ENCODE results near the gene HERC3.

The HERC3 gene

DNA sequence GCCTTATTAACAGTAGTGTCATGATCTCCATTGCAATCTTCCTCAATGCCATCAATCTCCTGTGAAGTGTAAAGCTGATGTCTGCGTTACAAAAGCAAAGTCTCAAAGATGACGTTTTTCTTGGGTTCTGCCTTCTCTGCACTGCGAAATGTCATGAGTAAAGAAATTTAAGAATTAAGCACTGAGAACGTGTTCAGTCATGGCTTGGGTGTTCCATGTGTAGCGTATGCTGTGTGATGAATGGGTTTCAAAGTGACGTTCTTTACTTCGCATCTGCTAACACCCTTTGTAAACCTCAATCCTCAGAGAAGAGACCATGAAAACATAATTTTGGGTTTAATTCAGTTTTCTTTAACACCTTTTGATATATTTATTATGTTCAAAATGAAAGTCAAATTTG, 104.3 kb downstream of the HERC3 start:
- no peak for DNase-seq (ENCODE audit: low read depth)
- H3K4me3 ChIP-seq (ENCODE audit: low read depth, low read length) = no peak overlapping the region

DNA sequence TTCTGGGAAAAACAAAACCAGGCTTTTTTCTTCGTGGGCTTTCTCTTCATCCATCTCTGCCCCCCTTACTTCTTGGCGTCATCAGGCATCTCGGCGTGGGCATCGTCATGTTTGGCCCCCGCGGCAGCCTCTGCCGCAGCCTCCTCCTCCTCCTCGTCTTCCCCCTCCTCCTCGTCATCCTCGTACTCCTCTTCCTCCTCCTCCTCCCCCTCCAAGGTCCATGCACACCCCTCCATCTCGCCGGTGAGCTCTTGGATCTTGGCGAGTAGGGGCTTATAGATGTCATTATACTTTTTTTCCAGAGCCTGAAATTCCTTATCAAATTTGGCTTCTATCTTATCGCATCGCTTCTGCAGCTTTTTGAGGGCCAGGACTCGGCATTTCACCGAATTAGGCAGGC, 104.9 kb downstream of the HERC3 start:
- H3K4me3 ChIP-seq (ENCODE audit: low read depth, low read length) = peak overlapping the region; percentile 49
- TF ChIP-seq, protein P1, sequence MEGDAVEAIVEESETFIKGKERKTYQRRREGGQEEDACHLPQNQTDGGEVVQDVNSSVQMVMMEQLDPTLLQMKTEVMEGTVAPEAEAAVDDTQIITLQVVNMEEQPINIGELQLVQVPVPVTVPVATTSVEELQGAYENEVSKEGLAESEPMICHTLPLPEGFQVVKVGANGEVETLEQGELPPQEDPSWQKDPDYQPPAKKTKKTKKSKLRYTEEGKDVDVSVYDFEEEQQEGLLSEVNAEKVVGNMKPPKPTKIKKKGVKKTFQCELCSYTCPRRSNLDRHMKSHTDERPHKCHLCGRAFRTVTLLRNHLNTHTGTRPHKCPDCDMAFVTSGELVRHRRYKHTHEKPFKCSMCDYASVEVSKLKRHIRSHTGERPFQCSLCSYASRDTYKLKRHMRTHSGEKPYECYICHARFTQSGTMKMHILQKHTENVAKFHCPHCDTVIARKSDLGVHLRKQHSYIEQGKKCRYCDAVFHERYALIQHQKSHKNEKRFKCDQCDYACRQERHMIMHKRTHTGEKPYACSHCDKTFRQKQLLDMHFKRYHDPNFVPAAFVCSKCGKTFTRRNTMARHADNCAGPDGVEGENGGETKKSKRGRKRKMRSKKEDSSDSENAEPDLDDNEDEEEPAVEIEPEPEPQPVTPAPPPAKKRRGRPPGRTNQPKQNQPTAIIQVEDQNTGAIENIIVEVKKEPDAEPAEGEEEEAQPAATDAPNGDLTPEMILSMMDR (IDR thresholded peaks at IDR 0.05; ENCODE audit: control insufficient read depth, extremely low read depth, insufficient read depth) = no peak
- DNase-seq (ENCODE audit: low read depth) = no peak

More for the DNA sequence above, 104.3 kb downstream of the HERC3 start:
- TF ChIP-seq, protein P1 (IDR thresholded peaks at IDR 0.05; ENCODE audit: control insufficient read depth, extremely low read depth, insufficient read depth) = no peak

DNA sequence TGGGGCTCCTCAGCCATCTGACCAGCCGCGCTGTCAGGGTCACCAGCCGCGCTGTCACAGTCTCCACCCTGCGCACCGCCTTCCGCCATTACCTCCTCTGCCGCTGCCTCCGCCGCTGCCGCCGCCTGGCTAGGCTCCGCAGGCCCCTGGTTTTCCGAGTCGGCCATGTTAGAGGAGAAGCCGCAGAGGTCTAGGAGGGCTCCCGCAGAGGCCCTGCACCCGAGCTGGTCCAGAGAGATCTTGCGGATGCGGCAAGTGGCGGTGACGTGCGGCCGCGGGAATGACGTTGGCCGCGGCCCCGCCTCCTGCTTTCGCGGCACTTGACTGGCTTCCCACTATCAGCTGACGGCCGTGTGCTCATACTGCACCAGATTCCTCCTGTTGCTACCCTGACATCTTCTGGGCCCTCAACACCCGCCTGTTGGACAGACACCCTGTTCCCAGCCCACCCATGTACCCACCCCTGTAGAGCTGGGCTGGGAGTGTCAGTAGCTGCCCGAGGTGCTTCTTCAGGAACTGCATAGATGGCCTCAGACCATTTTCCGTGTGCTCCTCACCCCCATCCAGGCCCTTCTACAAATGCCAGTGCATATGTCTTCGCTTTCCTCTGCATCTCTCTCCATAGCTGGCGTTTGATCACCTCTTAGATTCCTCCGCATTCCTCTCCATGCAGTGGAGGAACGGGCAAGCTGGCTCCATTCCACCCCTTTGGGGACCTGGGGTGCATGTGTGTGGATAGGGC, 105.5 kb downstream of the HERC3 start, which contains the start of gene NAP1L5:
Gene NAP1L5 (minus strand): TSS at position 242 of the 742 bp plus-strand sequence. CDS start 75 bp downstream, at position 167.
- TF ChIP-seq, protein P1 (IDR thresholded peaks at IDR 0.05; ENCODE audit: control insufficient read depth, extremely low read depth, insufficient read depth) = no peak
- H3K4me3 ChIP-seq (ENCODE audit: low read depth, low read length) = peak within 1 kb of the TSS; percentile 49
- no peak for DNase-seq (ENCODE audit: low read depth)

GRCh38 chr4:88698519-88698918, 106.2 kb downstream of the HERC3 start:
- DNase-seq (ENCODE audit: low read depth) = no peak
- H3K4me3 ChIP-seq (ENCODE audit: low read depth, low read length) = no peak overlapping the region

DNA sequence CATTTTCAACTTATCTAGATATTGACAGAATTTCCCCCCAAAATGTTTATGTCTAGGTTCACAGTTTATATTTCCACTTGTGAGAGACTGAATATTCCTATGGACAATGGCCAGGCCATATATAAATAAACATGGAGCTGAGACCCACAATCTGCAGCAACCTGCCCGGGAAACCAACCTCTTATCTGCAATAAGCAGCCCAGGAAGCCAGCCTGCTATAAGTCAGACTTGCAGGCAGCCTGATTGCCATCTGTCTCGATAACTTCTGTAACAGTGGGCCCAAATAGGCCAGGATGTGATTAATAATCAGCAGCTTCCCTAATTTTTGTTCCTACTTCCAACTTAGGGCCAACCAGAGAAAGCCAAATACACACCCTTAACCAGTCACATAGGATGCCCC, 110.5 kb downstream of the HERC3 start:
- TF ChIP-seq, protein P1 (IDR thresholded peaks at IDR 0.05; ENCODE audit: control insufficient read depth, extremely low read depth, insufficient read depth) = no peak
- no peak overlapping the region for H3K4me3 ChIP-seq (ENCODE audit: low read depth, low read length)
- DNase-seq (ENCODE audit: low read depth) = no peak

More at GRCh38 chr4:88698519-88698918, 106.2 kb downstream of the HERC3 start:
- TF ChIP-seq, protein P1 (IDR thresholded peaks at IDR 0.05; ENCODE audit: control insufficient read depth, extremely low read depth, insufficient read depth) = no peak

DNA sequence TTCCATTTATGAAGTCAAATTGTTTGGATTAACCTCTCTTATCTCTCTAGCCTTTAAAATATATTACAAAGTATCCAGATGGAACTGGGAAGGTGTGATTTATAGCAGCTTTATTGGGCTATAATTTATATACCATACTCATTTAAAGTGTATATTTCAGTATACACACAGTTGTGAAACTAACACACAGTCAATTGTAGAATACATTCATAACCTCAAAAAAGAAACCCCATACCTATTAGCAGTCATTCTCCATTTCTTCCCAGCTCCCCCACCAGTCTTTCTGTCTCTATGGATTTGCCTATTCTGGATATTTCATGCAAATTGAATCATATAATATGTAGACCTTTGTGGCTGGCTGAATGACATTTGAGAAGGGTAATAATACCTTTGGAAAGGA, 112.9 kb downstream of the HERC3 start:
- no peak overlapping the region for H3K4me3 ChIP-seq (ENCODE audit: low read depth, low read length)
- DNase-seq (ENCODE audit: low read depth) = no peak
- TF ChIP-seq, protein P1 (IDR thresholded peaks at IDR 0.05; ENCODE audit: control insufficient read depth, extremely low read depth, insufficient read depth) = no peak
